ENCODE results near the gene HMCN2.

HMCN2 gene

DNA sequence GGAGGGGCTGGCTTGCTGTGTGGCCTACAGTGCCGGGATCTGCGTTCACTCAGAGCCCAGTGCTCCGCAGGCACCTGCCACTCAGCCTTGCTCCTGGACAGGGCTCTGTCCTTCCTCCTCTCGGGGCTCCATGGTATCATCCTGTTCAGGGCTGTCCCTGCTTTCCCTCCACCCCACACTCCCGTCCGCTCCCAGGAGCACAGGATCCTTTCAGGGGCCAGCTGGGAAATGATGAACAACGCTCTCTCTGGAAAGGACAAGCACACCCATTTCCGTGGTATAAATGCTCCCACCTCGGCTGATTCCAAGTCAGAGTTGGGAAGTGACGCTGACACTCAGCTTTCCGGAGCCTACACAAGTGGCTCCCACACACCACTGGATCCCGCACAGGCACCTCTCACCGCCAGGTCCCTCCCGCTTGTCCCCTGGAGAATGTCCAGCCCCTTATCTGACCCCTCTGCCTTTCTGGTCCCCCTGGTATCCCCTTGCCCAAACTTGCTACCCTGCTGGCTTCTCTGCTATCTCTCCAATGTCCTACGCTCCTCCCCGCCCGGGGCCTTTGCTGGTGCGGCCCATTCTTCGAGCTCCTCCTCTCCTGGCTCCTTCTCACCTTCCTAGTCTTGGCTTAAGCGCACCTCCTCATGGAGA, 21.3 kb downstream of the HMCN2 start:
- H3K27me3 Mint-ChIP-seq: peaks cover 14% of the 10 kb centered on the region
- no peak overlapping the region for H3K4me3 Mint-ChIP-seq
- no peaks in the 10 kb centered on the region for H3K9me3 Mint-ChIP-seq
- DNase-seq (no peak), ATAC-seq (no peak)
- no peak overlapping the region for H3K27ac Mint-ChIP-seq
- H3K4me1 Mint-ChIP-seq: no peaks in the 10 kb centered on the region
- H3K36me3 Mint-ChIP-seq (ENCODE audit: low read depth): no peaks in the 10 kb centered on the region

DNA sequence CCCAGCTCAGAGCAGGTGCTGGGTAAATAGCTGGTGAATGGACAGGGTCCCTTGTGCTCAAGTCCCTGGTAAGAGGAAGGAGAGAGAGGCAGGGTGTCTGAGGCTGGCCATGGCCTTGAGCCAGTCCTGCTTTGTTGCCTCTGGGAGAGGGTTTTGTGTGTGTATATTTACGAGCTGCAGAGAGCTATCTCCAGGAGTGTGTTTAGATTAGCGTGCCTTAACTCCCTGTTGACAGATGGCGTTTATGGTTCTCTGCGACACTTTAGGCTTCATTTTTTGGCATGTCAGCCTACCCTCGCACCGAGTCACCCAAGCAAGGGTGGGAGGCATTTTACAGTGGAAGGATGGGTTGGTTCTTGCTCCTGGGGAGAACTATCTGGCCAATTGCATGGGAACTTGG, 22.2 kb downstream of the HMCN2 start:
- Mint-ChIP-seq H3K27me3 (peaks cover 17% of the 10 kb centered on the region), H3K36me3 (ENCODE audit: low read depth) (no peaks in the 10 kb centered on the region), H3K4me3 (no peak overlapping the region), H3K4me1 (no peaks in the 10 kb centered on the region), H3K9me3 (no peaks in the 10 kb centered on the region), H3K27ac (no peak overlapping the region)
- no peak for DNase-seq
- ATAC-seq: no peak

DNA sequence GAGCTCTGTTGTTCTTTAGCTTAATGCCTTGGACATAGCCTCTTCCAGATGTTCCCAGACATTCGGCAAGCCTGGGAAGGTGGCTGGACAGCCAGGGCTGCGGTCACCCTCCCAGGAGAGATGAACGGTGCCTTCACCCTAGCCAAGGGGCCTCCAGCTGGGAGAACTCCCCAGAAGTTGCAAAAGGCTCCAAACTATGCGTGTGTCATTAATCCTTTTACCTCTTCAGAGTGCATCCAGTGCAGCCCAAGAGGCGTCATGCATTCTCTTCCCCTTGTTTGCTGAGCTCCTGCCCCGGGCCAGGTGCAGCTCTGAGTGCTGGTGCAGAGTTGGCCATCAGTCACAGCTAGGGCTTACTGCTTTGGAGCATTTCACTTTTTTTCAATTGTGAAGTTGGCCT, 22.8 kb downstream of the HMCN2 start:
- Mint-ChIP-seq H3K27ac (no peak overlapping the region), H3K9me3 (no peaks in the 10 kb centered on the region), H3K4me3 (no peak overlapping the region), H3K36me3 (ENCODE audit: low read depth) (no peaks in the 10 kb centered on the region), H3K4me1 (no peaks in the 10 kb centered on the region), H3K27me3 (peaks cover 18% of the 10 kb centered on the region)
- ATAC-seq: no peak
- DNase-seq: no peak

DNA sequence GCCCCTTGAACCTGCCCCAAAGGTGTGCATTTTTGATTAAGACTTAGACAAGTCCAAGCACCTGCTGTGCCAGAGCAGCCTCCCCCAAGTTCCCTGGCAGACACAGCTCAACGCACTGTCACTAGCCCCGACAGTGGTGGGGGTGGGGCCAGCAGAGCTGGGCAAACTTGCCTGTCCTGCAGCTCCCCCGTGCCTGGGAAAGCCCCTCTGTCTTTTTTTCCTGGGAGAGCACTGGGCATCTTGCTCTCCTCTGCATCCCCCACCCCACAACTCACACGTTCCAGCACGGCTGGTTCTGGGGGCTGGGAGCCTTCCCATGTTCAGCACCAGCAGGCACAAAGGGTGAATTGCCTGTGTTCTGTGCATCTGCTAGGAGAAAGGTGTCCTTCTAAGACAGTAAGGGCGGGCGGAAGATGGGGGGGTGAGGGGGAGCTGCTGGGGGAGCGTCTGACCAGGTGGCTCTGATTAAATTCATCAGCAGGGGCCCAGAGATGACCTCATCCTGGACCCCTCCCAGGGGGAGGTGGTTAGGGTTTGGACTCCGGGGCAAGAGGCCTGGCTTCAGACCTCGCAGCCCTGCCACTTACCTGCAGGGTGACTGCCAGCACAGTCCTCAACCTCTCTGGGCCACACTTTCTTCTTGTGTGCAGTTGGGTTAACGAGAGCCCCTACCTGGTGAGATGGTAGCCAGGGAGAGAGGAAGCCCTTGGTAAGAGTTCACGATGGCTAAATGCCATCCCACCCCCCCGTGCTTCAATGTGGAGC, 23.5 kb downstream of the HMCN2 start:
- DNase-seq: no peak
- peaks cover 15% of the 10 kb centered on the region for H3K27me3 Mint-ChIP-seq

DNA sequence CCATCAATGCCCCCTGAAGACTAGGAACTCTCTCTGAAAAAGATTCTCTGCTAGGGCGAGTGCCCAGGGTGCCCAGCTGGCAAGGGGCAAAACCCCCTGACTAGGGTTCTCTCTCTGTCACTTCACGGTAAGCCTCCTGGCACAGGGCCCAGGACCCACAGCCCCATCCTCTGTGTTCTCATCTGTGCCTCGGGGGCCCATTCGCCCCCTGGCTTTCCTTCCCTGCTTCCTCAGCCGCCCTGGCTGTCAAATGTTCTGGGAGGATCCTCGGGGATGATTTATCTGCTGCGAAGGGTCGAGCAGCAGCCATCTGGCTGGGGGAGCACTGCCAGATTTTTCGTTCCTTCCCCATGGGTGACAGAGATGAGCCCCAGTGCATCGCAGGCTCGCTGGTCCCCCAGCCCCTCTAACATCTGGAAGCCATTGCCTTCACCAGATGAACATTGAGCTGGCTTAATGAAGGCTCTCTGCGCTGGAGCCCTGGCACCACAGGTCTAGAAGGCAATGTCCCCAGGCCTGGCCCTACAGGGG, 24.2 kb downstream of the HMCN2 start:
- H3K9me3 Mint-ChIP-seq: no peaks in the 10 kb centered on the region
- H3K27me3 Mint-ChIP-seq: peaks cover 17% of the 10 kb centered on the region
- H3K4me1 Mint-ChIP-seq: no peaks in the 10 kb centered on the region
- no peak for DNase-seq
- H3K36me3 Mint-ChIP-seq (ENCODE audit: low read depth): no peaks in the 10 kb centered on the region
- no peak overlapping the region for H3K27ac Mint-ChIP-seq
- H3K4me3 Mint-ChIP-seq: no peak overlapping the region
- no peak for ATAC-seq

More for the DNA sequence above, 23.5 kb downstream of the HMCN2 start:
- H3K9me3 Mint-ChIP-seq: no peaks in the 10 kb centered on the region
- no peak for ATAC-seq
- no peaks in the 10 kb centered on the region for H3K4me1 Mint-ChIP-seq
- H3K27ac Mint-ChIP-seq: no peak overlapping the region
- no peaks in the 10 kb centered on the region for H3K36me3 Mint-ChIP-seq (ENCODE audit: low read depth)
- H3K4me3 Mint-ChIP-seq: no peak overlapping the region

DNA sequence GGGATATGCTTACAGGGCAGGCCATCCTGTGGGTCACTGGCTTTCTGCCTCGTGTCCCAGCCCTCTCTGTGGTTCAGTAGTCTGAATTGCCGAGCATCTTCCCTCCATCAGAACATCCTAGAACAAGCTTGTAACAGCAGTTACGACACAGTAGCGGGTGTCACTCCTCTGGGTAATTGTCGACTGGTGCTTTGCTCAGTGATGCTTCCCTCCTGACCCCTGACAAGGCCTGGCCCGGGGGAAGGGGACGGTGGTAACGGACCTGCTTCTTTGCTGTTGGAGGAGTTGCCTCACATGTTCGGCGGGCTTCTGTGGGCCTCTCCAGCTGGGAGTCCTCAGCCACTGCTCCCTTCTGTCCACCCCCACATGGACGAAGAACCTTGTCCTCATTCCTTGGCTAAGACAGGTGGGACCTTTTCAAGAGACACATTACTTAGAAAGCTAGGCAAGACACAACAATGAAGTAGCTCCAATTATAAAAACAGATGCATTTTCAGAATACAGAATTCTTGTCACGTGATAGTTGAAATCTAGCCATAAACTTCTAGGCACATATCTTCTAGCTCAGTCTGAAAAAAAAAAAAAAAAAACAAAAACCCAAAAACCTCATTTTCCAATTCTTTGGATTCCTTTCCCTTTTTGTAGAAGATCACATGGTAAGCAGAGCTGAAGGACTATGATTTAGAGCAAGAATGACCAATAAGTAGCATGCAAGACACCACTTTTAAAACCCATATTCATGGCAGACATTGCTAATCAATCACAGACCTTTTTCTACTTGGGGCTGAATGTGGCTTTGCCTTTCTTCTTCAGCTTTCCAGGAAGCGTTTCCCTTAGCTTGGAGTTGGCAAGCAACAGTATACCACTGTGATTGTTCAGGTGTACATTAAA, 25.0 kb downstream of the HMCN2 start:
- Mint-ChIP-seq H3K4me3 (no peak overlapping the region), H3K4me1 (no peaks in the 10 kb centered on the region), H3K36me3 (ENCODE audit: low read depth) (no peaks in the 10 kb centered on the region), H3K27ac (no peak overlapping the region), H3K9me3 (no peaks in the 10 kb centered on the region), H3K27me3 (peaks cover 17% of the 10 kb centered on the region)
- DNase-seq (no peak), ATAC-seq (no peak)

DNA sequence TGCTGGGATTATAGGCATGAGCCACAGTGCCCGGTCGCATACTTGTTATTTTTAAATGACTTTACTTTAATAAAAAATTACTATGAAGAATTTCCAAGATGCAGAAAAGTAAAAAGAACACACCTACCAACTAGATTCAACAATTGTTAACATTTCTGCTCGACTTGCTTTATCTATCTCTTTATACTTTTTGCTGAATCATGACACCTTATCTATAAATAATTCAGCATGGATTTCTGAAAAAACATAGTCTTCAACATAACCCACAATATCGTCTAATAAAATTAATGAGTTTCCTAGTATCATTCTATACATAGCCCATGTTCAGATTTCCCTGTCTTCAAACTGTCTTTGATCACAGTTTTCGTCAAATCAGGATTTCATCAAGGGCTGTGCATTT, 25.9 kb downstream of the HMCN2 start:
- H3K36me3 Mint-ChIP-seq (ENCODE audit: low read depth): no peaks in the 10 kb centered on the region
- H3K4me3 Mint-ChIP-seq: no peak overlapping the region
- H3K4me1 Mint-ChIP-seq: no peaks in the 10 kb centered on the region
- peaks cover 17% of the 10 kb centered on the region for H3K27me3 Mint-ChIP-seq
- no peaks in the 10 kb centered on the region for H3K9me3 Mint-ChIP-seq
- H3K27ac Mint-ChIP-seq: no peak overlapping the region
- ATAC-seq (no peak), DNase-seq (no peak)

DNA sequence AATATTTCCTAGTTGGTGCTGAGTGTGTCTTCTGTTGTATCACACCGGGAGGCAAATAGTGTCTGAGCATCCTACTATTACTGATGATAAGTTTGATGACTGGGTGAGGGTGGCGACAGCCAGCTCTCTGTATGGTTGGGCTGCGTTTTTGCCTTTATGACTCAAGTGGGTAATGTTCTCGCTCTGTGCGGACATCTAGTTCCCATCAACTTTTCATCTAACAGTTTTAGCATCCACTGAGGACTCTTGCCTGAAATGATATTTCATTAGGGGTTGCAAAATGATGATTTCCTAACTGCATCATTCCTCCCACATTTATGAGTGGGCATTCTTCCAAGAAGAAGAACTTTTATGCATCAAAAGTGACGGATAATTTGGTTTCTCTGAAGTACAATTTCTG, 26.5 kb downstream of the HMCN2 start:
- Mint-ChIP-seq H3K27ac (no peak overlapping the region), H3K4me3 (no peak overlapping the region), H3K36me3 (ENCODE audit: low read depth) (no peaks in the 10 kb centered on the region), H3K4me1 (no peaks in the 10 kb centered on the region), H3K27me3 (peaks cover 16% of the 10 kb centered on the region), H3K9me3 (no peaks in the 10 kb centered on the region)
- no peak for ATAC-seq
- no peak for DNase-seq

DNA sequence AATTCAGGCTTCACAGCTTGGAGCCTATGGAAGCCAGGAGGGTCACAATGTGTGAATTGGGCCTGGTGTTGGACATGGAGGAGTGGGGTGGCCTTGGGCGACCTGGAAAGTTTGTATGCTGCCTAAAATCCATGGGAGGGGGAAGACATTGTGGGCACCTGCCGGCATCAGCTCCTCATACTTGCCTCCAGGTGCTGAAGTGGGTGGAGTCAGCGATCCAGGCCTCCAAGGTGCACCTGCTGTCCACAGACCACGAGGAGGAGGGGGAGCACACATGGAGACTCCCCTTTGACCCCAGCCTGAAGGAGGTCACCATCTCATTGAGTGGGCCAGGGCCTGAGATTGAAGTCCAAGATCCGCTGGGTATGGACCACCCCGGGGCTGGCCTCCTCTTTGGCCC, 29.1 kb downstream of the HMCN2 start:
- Mint-ChIP-seq H3K27me3 (peaks cover 12% of the 10 kb centered on the region), H3K27ac (no peak overlapping the region), H3K36me3 (ENCODE audit: low read depth) (no peaks in the 10 kb centered on the region), H3K4me1 (no peaks in the 10 kb centered on the region), H3K4me3 (no peak overlapping the region), H3K9me3 (no peaks in the 10 kb centered on the region)
- DNase-seq (no peak), ATAC-seq (no peak)

DNA sequence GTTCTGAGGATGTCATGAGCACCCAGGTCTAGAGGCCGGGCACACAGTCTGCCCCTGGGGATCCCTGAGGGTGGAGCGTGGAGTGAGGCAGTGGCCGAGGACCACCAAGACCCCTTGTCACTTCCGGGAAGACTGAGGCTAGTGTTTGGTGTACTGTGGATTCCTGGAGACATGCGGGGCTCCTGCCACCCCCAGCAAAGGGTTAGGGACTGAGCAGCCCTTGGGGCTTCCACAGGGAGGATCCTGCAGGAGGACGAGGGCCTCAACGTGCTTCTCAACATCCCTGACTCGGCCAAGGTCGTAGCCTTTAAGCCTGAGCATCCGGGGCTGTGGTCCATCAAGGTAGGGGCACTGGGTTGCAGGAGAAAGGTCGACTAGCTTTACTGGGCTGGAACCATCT, 29.9 kb downstream of the HMCN2 start:
- H3K27ac Mint-ChIP-seq: no peak overlapping the region
- ATAC-seq: no peak
- H3K27me3 Mint-ChIP-seq: peaks cover 17% of the 10 kb centered on the region
- H3K36me3 Mint-ChIP-seq (ENCODE audit: low read depth): no peaks in the 10 kb centered on the region
- no peak overlapping the region for H3K4me3 Mint-ChIP-seq
- no peaks in the 10 kb centered on the region for H3K4me1 Mint-ChIP-seq
- DNase-seq: no peak
- no peaks in the 10 kb centered on the region for H3K9me3 Mint-ChIP-seq

DNA sequence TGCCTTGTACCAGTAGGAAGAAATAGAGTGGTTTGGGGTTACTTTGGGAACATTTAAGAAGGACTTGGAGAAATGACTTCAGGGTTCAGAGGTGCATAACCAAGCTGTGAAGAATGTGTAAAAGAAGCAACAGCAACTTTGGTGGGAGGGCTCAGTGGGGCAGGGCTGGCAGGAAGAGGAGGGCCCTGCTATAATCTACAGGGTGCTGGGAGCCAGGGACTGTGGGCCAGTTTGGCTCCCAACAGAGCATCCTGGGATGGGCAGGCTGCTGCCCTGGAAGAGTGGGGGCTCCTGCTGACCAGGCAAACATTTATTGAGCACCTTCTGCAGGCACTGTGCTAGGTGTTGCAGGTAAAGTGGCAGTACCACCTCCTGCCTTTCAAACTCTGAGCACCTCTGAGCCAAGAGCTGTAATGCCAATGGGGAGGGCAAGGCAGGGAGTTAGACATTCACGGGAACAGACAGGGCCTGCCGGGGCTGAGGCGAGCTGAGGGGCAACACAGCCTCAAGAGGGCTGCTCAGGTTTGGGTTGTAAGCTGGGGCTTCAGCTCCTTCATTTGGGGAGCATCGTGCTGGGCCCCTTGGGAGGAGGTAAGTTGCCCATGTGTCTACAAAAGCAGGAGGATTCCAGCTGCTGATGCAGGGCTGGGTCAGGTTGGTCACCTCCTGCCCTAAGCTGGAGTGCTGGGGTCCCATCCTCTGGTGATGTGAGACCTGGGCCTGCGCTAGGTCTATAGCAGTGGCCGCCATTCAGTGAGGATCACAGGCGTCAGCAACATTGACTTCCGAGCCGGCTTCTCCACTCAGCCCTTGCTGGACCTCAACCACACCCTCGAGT, 30.6 kb downstream of the HMCN2 start:
- Mint-ChIP-seq H3K4me1 (no peaks in the 10 kb centered on the region), H3K4me3 (no peak overlapping the region), H3K27me3 (peaks cover 17% of the 10 kb centered on the region), H3K27ac (no peak overlapping the region), H3K9me3 (no peaks in the 10 kb centered on the region), H3K36me3 (ENCODE audit: low read depth) (no peaks in the 10 kb centered on the region)
- DNase-seq (no peak), ATAC-seq (no peak)

DNA sequence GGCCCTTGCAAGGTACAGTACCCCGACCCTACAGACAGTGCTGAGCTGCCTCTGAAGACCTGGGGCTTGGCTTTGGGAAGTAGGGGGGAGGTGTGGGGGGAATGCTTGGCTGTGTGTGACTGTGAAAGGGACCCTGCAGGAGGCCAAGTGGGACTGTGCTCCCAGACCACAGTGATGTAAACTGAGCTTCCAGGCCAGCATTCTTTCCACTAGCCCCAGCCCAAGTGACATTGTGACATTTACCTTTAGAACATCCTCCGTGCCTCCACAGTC, 31.2 kb downstream of the HMCN2 start:
- Mint-ChIP-seq H3K36me3 (ENCODE audit: low read depth) (no peaks in the 10 kb centered on the region), H3K4me1 (no peaks in the 10 kb centered on the region), H3K4me3 (no peak overlapping the region), H3K27ac (no peak overlapping the region), H3K9me3 (no peaks in the 10 kb centered on the region), H3K27me3 (peaks cover 17% of the 10 kb centered on the region)
- no peak for ATAC-seq
- DNase-seq: no peak

DNA sequence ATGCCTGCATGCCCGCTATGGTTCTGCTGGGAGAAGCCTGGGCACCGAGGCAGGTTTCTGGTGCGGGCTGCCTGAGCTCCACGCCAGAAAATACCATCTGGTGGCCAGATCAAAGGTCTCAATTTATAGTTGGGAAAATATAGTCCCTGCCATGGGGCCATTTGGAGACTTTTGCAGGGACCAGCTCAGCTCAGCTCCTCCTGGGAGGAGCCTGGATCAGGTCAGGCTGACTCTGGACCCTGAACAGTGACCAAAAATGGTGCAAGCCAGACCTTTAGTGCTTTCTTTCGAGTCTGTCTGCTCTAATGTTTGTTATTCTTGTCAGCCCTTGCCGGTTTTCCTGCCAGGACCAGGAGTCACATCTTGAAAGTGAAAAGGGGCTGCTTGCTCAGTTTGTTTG, 31.8 kb downstream of the HMCN2 start:
- ATAC-seq (no peak), DNase-seq (no peak)
- no peaks in the 10 kb centered on the region for H3K36me3 Mint-ChIP-seq (ENCODE audit: low read depth)
- H3K27ac Mint-ChIP-seq: no peak overlapping the region
- H3K4me1 Mint-ChIP-seq: no peaks in the 10 kb centered on the region
- H3K27me3 Mint-ChIP-seq: peaks cover 10% of the 10 kb centered on the region
- no peaks in the 10 kb centered on the region for H3K9me3 Mint-ChIP-seq
- no peak overlapping the region for H3K4me3 Mint-ChIP-seq

DNA sequence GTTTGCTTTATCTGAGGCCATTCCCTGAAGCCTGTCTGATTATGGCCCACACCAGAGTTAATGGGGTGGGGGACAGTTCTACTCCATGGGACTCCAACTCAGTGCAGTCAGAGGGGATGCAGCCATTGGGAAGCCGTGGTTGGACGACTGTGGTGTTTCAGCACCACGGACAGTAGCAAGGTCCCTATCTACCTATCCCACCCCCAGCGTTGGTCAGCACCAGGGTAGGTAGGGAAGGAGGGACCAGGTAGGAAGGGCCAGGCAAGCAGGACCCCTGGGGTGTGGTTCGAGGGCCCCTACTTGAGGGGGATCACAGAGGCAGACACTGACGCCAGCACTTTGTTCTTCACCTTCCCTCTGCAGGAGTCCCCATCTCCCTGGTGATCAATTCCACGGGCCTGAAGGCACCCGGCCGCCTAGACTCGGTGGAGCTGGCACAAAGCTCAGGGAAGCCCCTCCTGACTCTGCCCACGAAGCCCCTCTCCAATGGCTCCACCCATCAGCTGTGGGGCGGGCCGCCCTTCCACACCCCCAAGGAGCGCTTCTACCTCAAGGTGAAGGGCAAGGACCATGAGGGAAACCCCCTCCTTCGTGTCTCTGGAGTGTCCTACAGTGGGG, 33.2 kb downstream of the HMCN2 start:
- ATAC-seq: no peak
- DNase-seq: no peak
- Mint-ChIP-seq H3K36me3 (ENCODE audit: low read depth) (no peaks in the 10 kb centered on the region), H3K4me3 (no peak overlapping the region), H3K9me3 (no peaks in the 10 kb centered on the region), H3K27me3 (peaks cover 6% of the 10 kb centered on the region), H3K27ac (no peak overlapping the region), H3K4me1 (no peaks in the 10 kb centered on the region)
